ENCODE results near the gene SLC38A8.

SLC38A8 gene

GRCh38 chr16:84055801-84056634 lies 13.4 kb upstream of the SLC38A8 start:
- no peak for DNase-seq (ENCODE audit: extremely low spot score)
- ChIA-PET CTCF (interaction anchor here (1.5 to 4.5 kb wide), 3 partner anchors 10 to 99 kb away, joined by 4 to 18 read pairs (median 14); no protein-coding TSS in a partner anchor), POLR2A (no interaction called here)
- TF ChIP-seq, protein P1, sequence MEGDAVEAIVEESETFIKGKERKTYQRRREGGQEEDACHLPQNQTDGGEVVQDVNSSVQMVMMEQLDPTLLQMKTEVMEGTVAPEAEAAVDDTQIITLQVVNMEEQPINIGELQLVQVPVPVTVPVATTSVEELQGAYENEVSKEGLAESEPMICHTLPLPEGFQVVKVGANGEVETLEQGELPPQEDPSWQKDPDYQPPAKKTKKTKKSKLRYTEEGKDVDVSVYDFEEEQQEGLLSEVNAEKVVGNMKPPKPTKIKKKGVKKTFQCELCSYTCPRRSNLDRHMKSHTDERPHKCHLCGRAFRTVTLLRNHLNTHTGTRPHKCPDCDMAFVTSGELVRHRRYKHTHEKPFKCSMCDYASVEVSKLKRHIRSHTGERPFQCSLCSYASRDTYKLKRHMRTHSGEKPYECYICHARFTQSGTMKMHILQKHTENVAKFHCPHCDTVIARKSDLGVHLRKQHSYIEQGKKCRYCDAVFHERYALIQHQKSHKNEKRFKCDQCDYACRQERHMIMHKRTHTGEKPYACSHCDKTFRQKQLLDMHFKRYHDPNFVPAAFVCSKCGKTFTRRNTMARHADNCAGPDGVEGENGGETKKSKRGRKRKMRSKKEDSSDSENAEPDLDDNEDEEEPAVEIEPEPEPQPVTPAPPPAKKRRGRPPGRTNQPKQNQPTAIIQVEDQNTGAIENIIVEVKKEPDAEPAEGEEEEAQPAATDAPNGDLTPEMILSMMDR (IDR thresholded peaks at IDR 0.05; ENCODE audit: control extremely low read depth, extremely low read depth, low read depth, missing control alignments): no peak

GRCh38 chr16:84055366-84055765 lies 12.8 kb upstream of the SLC38A8 start:
- no peak for DNase-seq (ENCODE audit: extremely low spot score)
- TF ChIP-seq, protein P1 (IDR thresholded peaks at IDR 0.05; ENCODE audit: control extremely low read depth, extremely low read depth, low read depth, missing control alignments): no peak
- ChIA-PET CTCF (interaction anchor here (1.4 to 4.5 kb wide), 3 partner anchors 10 to 101 kb away, joined by 4 to 14 read pairs (median 5); no protein-coding TSS in a partner anchor), POLR2A (no interaction called here)

DNA sequence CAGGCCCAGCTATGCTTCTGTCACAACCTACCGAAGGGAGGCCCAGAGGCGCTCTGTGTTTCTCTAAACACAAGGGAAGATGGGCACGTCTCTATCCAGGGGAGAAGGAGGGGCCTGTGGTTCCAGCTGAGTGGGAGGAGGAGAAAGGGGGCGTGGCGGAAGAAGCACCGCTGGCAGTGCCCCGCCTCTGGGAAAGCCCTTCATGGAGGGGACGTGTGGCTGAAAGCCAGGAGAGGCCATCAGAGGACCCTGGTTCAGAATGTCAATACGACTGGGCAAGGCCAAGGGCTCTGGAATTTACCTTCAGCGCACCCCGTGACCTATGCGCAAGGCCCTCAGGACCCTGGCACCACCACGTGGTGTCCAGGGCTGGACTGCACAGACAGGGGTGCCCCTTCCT lies 12.3 kb upstream of the SLC38A8 start:
- CTCF ChIA-PET: interaction anchor here (1.4 to 4.5 kb wide), 4 partner anchors 9 to 100 kb away, joined by 4 to 14 read pairs (median 6); no protein-coding TSS in a partner anchor
- TF ChIP-seq, protein P1 (IDR thresholded peaks at IDR 0.05; ENCODE audit: control extremely low read depth, extremely low read depth, low read depth, missing control alignments): no peak
- POLR2A ChIA-PET: no interaction called here
- DNase-seq (ENCODE audit: extremely low spot score): no peak

- CTCF ChIA-PET: interaction anchor here (1.0 to 4.5 kb wide), 5 partner anchors 9 to 452 kb away, joined by 3 to 14 read pairs (median 5); no protein-coding TSS in a partner anchor
- no peak for DNase-seq (ENCODE audit: extremely low spot score)
- POLR2A ChIA-PET: no interaction called here
- TF ChIP-seq, protein P1 (IDR thresholded peaks at IDR 0.05; ENCODE audit: control extremely low read depth, extremely low read depth, low read depth, missing control alignments): no peak
Measured at GRCh38 chr16:84054271-84054670, 11.7 kb upstream of the SLC38A8 start.

DNA sequence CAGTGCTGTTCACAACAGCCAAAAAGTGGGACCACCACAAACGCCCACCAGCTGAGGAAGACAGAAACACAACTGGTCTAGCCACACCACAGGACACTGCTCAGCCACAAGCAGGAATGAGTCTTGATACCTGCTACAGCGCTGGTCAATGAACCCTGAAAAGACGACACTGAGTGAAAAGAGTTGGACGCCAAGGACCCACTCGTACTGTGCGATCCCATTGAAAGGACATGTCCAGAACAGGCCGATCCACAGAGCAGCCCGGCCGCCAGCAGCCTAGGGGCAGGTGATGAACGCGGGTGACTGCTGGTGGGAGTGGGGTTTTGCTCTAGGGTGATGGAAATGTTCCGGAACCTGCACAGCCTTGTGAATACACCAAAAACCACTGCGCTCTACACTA lies 10.6 kb upstream of the SLC38A8 start:
- ChIA-PET POLR2A (no interaction called here), CTCF (interaction anchor here (1.0 to 4.5 kb wide), 3 partner anchors 10 to 453 kb away, joined by 3 to 14 read pairs (median 7); no protein-coding TSS in a partner anchor)
- DNase-seq (ENCODE audit: extremely low spot score): no peak
- TF ChIP-seq, protein P1 (IDR thresholded peaks at IDR 0.05; ENCODE audit: control extremely low read depth, extremely low read depth, low read depth, missing control alignments): no peak

DNA sequence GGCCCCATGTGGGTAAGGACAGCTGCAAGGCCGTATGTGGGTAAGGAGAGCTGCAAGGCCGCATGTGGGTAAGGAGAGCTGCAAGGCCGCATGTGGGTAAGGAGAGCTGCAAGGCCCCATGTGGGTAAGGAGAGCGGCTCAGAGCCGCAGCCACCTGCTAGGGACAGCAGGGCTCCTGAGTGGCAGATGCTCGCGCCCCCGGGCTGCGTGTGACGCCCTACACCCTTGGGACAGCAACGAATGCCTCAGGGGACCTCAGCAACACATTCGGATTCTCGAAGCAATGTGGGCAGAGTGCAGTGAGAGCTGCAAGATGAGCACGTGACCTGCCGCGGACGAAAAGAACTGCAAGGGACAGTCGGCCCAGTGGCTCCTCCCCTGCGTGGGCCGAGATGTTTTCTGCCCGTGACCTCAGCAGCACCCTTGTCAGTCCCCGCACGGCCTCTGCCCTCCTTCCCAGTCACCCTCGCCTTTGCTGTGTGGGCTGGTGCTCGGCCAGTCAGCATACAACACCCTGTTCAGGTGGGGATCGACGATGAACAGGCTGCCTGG lies 9.6 kb upstream of the SLC38A8 start:
- ChIA-PET POLR2A (no interaction called here), CTCF (interaction anchor here (1.2 kb wide), 1 partner anchor 11 kb away, joined by 4 read pairs; no protein-coding TSS in a partner anchor)
- DNase-seq (ENCODE audit: extremely low spot score): no peak
- TF ChIP-seq, protein P1 (IDR thresholded peaks at IDR 0.05; ENCODE audit: control extremely low read depth, extremely low read depth, low read depth, missing control alignments): no peak
